Activated naive CD8-positive, alpha-beta T cell treated with anti-CD3 and anti-CD28 coated beads, Interleukin-2, amount 50 U/mL, for 16 hours (primary cell): Measurements from ENCODE around the gene ZNF280A.
"Not testable (repeated sequence)": the region's sequence is repeated elsewhere in the genome, so short reads cannot be mapped to it uniquely, and the experiment has no call there.

ENCODE experiments used
- DNase-seq: peaks from one replicate; pipeline ENCODE4 v3.0.0-alpha.2; 2020; ENCODE audit warnings: low read depth, low spot score

The ZNF280A gene

DNA sequence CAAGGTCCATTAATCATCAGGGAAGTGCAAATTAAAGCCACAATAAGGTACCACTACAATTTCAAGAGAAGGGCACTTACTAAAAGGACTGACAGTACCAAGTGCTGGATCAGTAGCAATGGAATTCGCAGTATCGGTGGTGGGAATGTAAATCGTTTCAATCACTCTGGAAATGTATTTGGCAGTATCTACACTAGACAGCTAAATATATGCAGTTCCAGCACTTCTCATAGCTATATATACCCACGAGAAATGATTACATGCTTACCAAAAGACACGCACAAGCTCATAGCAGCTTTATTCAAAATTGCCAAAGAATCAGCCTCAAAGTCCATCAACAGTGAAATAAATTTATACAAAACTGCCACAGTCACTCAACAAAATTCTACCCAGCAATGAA is 7.1 kb downstream of the ZNF280A start:
- no peak for DNase-seq

DNA sequence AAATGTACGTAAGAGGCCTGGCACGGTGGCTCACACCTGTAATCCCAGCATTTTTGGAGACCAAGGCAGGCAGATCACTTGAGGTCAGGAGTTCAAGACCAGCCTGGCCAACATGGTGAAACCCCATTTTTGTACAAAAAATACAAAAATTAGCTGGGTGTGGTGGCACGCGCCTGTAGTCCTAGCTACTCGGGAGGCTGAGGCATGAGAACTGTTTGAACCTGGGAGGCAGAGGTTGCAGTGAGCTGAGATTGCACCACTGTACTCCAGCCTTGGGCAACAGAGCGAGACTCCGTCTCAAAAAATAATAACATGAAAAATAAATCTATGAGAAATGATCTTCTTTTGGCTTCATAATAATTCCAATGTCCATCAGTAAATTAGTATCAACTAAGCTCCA is 9.2 kb downstream of the ZNF280A start:
- not testable (repeated sequence) for DNase-seq

DNA sequence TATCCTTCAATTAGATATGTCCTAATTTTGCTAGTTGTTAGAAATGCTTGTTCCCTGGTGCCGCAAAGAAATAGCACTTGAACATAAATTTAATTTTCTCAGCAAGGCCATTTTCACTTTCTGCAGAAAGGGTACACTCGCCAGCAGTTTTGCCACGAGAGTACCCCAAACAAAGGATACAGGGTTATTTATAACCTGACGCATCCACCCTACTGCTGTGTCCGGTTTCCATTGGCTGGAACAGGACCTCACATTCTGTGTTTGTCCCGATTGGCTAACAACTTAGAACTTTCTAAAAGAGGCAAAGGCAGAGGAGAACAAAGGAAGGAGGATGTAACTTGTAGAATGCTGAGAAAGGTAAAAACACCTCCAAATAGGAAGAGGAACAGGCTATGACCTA is 10.2 kb downstream of the ZNF280A start:
- DNase-seq = not testable (repeated sequence)

DNA sequence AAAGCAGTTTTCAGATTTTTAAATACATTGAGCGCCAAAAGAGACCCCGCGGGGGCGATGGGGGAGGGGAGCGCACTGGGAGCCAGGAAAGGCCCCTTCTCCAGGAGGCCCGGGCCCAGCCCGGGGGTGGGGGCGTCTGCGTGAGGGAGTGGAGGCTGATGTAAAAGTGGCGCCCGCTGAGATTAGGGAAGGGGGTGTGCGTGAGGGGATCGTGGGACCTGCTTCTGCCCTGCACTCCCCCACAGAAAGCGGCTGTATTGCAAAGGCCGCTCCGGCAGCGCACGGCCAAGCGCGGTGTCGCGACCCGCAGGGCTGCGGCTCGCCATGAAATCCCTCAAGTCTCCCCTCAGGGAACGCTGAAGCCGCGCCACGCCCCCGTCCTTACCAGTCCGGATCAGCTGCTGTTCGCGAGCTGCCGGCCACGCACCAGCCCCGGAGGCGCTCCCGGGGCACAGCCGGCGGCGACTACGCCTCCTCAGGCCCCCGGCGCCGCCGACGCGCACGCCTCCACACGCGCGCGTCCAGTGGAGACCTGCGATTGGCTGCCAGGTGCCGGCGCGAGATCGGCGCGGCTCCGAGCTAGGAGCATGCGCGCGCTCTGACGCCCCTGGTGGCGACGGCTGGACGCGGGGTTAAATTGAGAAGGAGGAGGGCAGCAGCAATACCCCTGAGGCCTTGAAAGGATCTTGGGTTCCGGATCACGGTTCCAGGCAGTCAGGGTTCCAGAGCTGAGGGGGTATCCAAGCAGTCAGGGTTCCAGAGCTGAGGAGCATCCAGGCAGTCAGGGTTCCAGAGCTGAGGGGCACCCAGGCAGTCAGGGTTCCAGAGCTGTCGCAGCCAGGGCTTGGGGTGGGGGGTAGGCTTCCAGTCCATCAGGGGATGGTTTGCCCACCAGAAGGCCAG is 11.5 kb downstream of the ZNF280A start, which contains the start of gene ZNF280B:
ZNF280B (minus strand) TSS at position 469 of the 903 bp plus-strand sequence. CDS start 19,344 bp downstream, outside the sequence.
- peak; percentile 61 for DNase-seq

- no peak for DNase-seq
Observed at GRCh38 chr22:22507743-22508273, 12.3 kb downstream of the ZNF280A start.

DNA sequence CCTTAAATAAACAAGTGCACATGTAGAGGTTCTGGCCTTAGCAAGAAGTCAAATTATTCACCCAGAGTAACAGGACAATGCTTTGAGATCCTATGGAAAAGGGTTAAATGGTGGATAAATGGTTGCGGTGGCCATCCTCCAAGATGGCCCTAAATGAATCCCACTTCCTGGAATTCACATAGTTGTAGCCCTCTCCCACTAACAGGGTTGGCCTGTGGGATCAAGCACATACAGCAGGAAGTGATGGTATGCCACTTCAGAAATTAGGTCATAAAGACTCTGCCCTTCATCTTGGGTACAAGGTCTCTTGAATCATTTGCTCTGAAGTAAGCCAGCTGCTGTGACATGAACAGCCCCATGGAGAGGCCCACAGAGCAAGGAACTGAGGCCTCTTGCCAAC is 13.3 kb downstream of the ZNF280A start:
- DNase-seq = no peak

- no peak for DNase-seq
Observed at GRCh38 chr22:22498267-22498666, 21.8 kb downstream of the ZNF280A start.

DNA sequence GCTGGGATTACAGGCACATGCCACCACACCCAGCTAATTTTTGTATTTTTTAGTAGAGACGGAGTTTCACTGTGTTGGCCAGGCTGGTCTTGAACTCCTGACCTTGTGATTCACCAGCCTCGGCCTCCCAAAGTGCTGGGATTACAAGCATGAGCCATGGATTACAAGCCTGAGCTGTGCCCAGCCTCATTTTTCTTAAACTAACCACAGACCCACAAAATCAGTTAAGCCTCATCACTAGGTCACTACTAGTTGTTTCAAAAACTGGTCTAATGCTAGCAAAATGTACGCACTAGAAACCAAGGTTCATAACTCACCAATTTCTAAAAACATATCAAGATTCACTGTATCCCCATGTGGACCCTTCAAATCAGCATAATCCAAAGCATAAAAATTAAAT is 28.5 kb downstream of the ZNF280A start:
- not testable (repeated sequence) for DNase-seq

DNA sequence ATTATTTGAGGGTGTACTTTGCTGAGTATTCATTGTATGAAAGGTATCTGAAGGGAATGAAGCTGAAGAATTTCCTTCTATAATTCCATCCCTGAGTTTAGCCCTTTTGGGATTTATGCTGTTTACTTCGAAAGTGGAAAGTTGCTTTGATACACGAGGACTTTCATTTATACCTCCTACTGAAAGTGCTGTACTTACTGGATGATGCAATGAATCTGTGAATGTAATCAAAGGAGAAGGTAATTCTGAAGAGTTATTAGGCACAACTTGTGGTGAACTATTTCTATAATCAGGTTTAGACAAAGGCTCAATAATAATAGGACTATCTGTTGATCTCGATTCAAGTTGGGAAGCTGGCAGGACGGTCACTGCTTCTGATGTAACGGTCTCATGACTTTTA is 31.3 kb downstream of the ZNF280A start:
- DNase-seq = no peak

GRCh38 chr22:22487869-22488597 is 32.0 kb downstream of the ZNF280A start:
- no peak for DNase-seq

GRCh38 chr22:22487059-22487458 is 33.0 kb downstream of the ZNF280A start:
- no peak for DNase-seq

GRCh38 chr22:22486132-22486899 is 33.8 kb downstream of the ZNF280A start:
- no peak for DNase-seq

DNA sequence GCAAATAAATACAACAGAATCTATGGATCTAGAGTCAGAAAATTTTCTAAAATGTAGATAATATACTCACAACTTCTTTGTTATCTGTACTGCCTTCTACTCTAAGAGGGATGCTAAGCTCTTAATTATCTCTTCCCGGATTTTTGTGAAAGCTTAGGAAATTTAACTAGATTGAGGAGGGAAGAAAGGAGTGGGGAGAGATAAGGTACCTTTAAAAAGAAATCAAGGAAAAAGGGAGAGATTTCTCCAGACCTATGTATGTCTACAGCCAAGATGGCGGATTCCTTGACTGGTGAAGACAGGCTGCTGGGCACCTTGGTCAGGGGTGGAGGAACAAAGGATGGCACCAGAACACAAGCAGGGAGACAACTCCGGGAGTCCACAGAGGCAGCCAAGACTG is 34.5 kb downstream of the ZNF280A start:
- no peak for DNase-seq

- DNase-seq = no peak
Observed at GRCh38 chr22:22484023-22484422, 36.0 kb downstream of the ZNF280A start.

GRCh38 chr22:22480940-22481339 is 39.1 kb downstream of the ZNF280A start:
- DNase-seq = no peak

DNA sequence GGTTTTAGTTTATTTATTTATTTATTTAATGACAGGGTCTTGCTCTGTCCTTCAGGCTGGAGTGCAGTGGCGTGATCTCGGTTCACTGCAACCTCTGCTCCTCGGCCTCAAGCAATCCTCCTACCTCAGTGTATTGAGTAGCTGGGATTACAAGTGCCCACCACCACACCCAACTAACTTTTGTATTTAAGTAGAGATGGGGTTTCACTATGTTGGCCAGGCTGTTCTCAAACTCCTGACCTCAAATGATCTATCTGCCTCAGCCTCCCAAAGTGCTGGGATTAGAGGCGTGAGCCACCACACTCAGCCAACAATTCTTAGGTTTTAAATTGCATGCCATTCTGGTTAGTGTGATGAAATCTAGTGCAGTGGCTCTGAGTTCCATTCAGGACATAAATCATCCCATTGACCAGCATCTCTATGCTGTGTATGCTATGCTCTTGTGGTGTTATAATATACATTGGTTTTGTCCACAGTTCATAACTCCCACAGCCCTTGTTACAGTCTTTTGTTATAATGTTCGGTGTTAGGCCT is 40.0 kb downstream of the ZNF280A start:
- no peak for DNase-seq

GRCh38 chr22:22479116-22479515 is 41.0 kb downstream of the ZNF280A start:
- no peak for DNase-seq

GRCh38 chr22:22478470-22478869 is 41.6 kb downstream of the ZNF280A start:
- no peak for DNase-seq

DNA sequence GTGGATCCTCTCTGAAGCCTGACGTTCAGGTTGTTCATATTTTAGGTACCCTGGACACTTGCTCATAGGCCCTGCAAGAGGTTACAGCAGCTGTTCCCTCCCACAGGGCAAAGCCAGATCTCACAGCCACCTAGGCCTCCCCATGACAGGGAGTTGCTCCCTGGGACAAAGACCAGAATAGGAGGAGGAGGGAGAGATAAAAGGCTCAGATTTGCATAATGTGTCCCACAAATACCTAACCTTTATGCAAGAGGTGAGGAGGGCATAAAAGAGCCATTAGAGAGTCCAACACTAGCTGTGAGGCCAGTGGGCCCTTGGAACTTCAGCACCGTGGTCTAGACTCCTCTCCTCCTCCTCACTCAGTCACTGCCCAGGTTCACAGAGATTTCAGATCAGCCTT is 45.3 kb downstream of the ZNF280A start:
- DNase-seq = no peak

GRCh38 chr22:22471104-22471503 is 49.0 kb downstream of the ZNF280A start:
- DNase-seq = not testable (repeated sequence)

DNA sequence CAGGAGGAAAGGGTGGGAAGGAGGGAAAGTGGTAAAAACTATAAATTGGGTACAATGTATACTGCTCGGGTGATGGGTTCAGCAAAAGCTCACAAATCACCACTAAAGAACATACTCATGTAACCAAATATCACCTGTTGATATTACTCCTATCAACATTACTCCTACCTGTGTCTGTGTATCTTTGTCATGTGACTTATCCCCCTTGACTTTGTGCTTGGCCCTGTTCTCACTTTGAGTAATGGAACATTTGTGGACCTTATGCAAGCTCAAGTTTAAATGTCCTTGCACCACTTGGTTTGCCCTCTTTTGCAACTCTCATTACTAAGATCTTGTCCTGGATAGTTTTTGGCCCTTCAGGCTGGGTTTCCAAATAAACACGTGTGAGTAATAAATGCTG is 50.5 kb downstream of the ZNF280A start:
- DNase-seq = no peak
